Middle frontal gyrus (tissue), 1 donor: ENCODE results near the gene ZC3H7B.

Experiments
- DNase-seq: peaks from one replicate; pipeline ENCODE4 v3.0.0-alpha.2; 2015; ENCODE audit warnings: low spot score; ENCODE audit errors: extremely low spot score

Gene ZC3H7B

GRCh38 chr22:41324821-41325528, 23.6 kb downstream of the ZC3H7B start:
- no peak for DNase-seq

DNA sequence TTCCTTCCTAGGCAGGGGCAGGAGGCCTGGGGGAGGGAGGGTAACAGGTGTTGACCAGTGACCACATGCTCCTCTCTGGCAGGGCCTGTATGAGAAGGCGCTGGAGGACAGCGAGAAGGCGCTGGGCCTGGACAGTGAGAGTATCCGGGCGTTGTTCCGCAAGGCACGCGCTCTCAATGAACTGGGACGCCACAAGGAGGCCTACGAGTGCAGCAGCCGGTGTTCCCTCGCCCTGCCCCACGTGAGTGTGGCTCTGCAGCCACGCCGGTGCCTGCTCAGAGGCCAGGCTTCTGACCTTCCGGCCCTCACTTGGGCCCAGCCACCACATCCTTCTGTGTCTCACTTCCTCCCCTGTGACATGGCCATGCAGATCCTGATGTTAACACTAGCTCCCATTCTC, 25.8 kb downstream of the ZC3H7B start:
- peak; percentile 20 for DNase-seq

DNA sequence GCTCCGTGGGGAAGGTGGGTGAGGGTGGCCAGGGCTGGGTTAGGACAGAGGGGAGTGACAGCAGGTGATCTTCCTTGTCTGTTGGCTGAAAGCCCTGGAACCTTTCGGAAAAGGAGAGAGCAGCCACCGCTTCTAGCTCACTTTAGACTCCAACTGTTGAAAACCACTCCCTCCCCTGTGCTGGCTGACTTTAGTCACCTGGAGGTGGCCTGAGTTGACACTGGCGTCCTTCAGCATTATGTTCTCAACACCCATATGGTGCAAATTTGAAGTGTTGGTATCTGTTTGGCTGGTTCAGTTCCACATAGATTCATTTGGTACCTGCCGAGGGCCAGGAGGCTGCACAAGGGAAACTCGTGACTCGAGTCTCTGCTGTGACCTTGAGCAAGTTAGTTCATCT, 28.8 kb downstream of the ZC3H7B start:
- no peak for DNase-seq

GRCh38 chr22:41332217-41332939, 31.1 kb downstream of the ZC3H7B start:
- DNase-seq: no peak

GRCh38 chr22:41333806-41334205, 32.5 kb downstream of the ZC3H7B start:
- no peak for DNase-seq

- DNase-seq: no peak
Measured at GRCh38 chr22:41334215-41334614, 32.9 kb downstream of the ZC3H7B start.

DNA sequence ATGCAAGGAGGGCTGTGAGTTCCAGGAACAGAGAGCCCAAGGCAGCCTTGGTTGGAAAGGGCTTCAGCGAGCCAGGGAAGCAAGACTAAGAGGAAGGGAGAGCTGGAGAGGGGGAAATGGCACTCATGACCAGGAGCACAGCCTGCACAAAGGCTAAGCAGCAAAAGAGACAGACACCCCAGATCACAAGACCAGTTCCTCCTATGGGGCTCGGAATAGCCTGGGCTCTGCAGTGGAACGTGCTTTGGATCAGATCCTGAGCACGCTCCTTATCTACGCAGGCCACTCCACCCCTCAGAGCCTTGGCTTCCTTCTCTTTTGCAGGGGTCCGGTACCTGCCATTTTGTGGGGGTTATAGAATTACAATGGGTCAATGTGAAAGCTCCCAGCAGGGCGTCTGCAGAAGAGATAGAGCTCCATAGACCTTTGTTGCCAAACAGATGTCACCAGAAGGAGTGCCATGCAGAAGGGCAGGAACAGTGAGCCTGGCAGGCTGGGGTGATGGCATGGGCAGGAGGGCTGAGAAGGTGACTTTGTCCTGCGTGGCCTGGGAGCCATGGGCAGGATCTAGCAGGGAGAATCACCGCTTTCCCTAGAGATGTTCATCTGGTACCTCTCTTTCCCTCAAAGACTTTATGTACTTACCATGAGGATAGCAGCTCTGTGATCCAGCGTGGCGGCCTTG, 33.8 kb downstream of the ZC3H7B start:
- DNase-seq: no peak

DNA sequence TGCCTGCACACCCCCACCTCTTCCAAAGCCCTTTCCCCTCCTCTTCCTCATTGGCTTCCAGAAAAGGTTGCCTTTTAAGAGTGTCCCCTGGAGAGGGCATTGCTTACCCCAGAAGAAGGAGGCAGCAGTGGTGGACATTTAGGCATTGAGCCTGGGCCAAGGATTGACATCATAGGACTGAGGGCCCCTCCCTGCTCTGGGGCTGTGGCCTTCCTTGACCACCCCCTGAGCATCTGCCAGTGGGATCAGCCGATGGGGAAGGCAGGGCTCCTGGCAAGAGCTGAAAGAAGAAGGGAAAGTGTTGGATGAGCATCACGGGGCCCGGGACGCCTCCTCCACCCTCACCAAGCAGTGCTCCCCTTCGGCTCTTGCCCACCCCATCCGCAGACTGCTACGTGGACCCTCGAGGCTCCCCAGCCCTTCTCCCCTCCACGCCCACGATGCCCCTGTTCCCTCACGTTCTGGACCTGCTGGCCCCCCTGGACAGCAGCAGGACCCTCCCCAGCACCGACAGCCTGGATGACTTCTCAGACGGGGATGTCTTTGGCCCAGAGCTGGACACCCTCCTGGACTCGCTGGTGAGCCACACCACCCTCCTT, 37.4 kb downstream of the ZC3H7B start:
- no peak for DNase-seq

GRCh38 chr22:41339823-41340222, 38.5 kb downstream of the ZC3H7B start:
- DNase-seq: no peak

GRCh38 chr22:41340357-41340756, 39.0 kb downstream of the ZC3H7B start:
- DNase-seq: no peak

- DNase-seq: no peak
Measured at GRCh38 chr22:41341012-41341411, 39.7 kb downstream of the ZC3H7B start.

DNA sequence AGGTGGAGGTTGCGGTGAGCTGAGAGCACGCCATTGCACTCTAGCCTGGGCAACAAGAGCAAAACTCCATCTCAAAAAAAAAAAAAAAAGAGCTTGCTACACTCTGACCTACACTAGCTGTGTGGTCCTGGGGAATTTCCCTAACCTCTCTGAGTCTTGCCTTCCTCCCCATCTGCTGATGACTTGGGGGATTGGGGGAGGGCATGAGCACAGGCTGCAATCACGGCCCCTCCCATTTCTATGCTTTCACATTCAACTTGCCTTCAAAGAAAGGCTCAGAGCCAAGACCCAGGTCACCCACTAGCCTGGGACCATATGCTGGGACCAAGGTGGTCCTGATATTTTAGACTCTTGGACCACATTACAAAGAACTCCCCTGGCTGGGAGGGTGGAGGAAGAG, 40.7 kb downstream of the ZC3H7B start:
- DNase-seq: no peak

DNA sequence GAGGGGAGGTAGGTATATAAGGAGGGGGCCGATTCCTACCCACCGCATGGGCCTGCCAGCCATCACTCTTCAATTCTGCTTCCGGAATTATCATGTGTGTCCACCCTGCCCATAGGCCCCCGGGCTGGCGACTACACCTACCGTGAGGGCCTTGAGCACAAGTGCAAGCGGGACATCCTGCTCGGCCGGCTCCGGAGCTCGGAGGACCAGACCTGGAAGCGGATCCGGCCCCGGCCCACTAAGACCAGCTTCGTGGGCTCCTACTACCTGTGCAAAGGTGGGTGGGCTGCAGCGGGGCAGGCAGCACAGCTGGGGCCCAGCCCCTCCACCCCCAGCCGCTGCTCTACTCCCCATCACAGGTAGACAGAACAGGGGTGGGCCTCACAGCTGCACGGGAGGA, 42.0 kb downstream of the ZC3H7B start:
- DNase-seq: no peak

GRCh38 chr22:41343717-41344116, 42.4 kb downstream of the ZC3H7B start:
- DNase-seq: no peak

GRCh38 chr22:41344189-41344788, 43.0 kb downstream of the ZC3H7B start:
- DNase-seq: no peak

DNA sequence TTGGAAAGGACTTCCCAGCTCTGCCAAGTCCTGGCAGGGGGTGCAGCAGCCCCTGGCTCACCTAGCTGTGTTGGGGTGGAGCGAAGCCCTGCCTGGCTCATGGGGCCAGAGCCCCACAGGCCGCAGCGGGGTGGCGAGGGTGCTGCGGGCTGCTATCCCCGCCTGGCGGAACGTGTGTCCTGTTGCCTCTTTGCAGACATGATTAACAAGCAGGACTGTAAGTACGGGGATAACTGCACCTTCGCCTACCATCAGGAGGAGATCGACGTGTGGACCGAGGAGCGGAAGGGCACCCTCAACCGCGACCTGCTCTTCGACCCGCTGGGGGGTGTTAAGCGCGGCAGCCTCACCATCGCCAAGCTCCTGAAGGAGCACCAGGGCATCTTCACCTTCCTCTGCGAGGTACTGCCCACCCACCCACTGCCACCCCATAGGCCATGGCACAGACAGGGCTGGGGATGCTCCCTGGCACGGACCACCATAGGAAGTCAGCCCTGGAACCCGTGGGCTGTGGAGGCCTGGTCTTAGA, 44.5 kb downstream of the ZC3H7B start:
- DNase-seq: no peak

- no peak for DNase-seq
Measured at GRCh38 chr22:41347066-41347859, 45.9 kb downstream of the ZC3H7B start.

- no peak for DNase-seq
Measured at GRCh38 chr22:41348964-41349484, 47.7 kb downstream of the ZC3H7B start.

GRCh38 chr22:41350087-41350486, 48.8 kb downstream of the ZC3H7B start:
- DNase-seq: no peak

- DNase-seq: no peak
Measured at GRCh38 chr22:41351011-41351410, 49.7 kb downstream of the ZC3H7B start.
